GM10266 (cell line): ENCODE measurements around the gene OR52L1.

Source experiments
- DNase-seq: peaks from one replicate; pipeline ENCODE4 v3.0.0; 2012; ENCODE audit errors: extremely low spot score
- CTCF ChIP-seq: IDR thresholded peaks from 2 replicates; pipeline ENCODE4 v1.5.1; 2012; ENCODE audit warnings: mild to moderate bottlenecking, low read depth; ENCODE audit not compliant: control insufficient read depth, insufficient read depth; ENCODE audit errors: missing control alignments

The OR52L1 gene

GRCh38 chr11:5986885-5987284 is at the start of gene OR52L1:
Gene OR52L1, minus strand, starts transcription at chr11:5986985. Its CDS starts 55 bp downstream, at chr11:5986930.
- DNase-seq: no peak
- no peak for TF ChIP-seq CTCF

- no peak for DNase-seq
- no peak for TF ChIP-seq CTCF
Measured at GRCh38 chr11:6030708-6031405, 44.1 kb upstream of the OR52L1 start, which contains the start of gene OR56A1. Gene OR56A1, minus strand, starts transcription at chr11:6030758. Its CDS starts 3,066 bp downstream, at chr11:6027692.

- DNase-seq: no peak
- TF ChIP-seq CTCF: no peak
Measured at GRCh38 chr11:6027501-6027900, 40.7 kb upstream of the OR52L1 start.

GRCh38 chr11:6025056-6025455 is 38.3 kb upstream of the OR52L1 start:
- no peak for DNase-seq
- TF ChIP-seq CTCF: no peak

- TF ChIP-seq CTCF: peak; percentile 46
- no peak for DNase-seq
Measured at GRCh38 chr11:6022956-6023355, 36.2 kb upstream of the OR52L1 start.

- no peak for TF ChIP-seq CTCF
- DNase-seq: no peak
Measured at GRCh38 chr11:6013042-6013441, 26.3 kb upstream of the OR52L1 start.

GRCh38 chr11:6012035-6012668 is 25.4 kb upstream of the OR52L1 start:
- TF ChIP-seq CTCF: no peak
- no peak for DNase-seq
